Measurements from ENCODE around the gene NDOR1. TPM values are rescaled to one million over a fixed set of nuclear protein-coding genes. Genes with fewer than 3 reads are reported as not detected.

Gene NDOR1
- total and polyA plus RNA-seq, 8 donors, result 9.1 to 19.5 (median 11.1) TPM

- no peak for DNase-seq
- no peak overlapping the region for H3K4me3 ChIP-seq
- peaks cover 22 to 35% of the 10 kb centered on the region in 2 donors for H3K4me1 ChIP-seq
- no peak for TF ChIP-seq CTCF (IDR thresholded peaks at IDR 0.05)
- intact Hi-C loops (cut with DNase I), result no loop called here
- no peak for ATAC-seq
- H3K27me3 ChIP-seq, result no peaks in the 10 kb centered on the region
- H3K36me3 ChIP-seq, result peaks cover 0 to 68% of the 10 kb centered on the region in 2 donors
- H3K9me3 ChIP-seq, result no peaks in the 10 kb centered on the region
- H3K27ac ChIP-seq, result no peak overlapping the region
These were observed 20.4 kb upstream of the NDOR1 start for GRCh38 chr9:137184881-137185660.

GRCh38 chr9:137185921-137186320 is 19.6 kb upstream of the NDOR1 start:
- no peak for TF ChIP-seq CTCF (IDR thresholded peaks at IDR 0.05)
- Histone ChIP-seq H3K4me3 (no peak overlapping the region), H3K27me3 (no peaks in the 10 kb centered on the region), H3K27ac (no peak overlapping the region), H3K9me3 (no peaks in the 10 kb centered on the region), H3K36me3 (peaks cover 0 to 68% of the 10 kb centered on the region in 2 donors), H3K4me1 (peaks cover 26 to 43% of the 10 kb centered on the region in 2 donors)
- ATAC-seq (no peak), DNase-seq (no peak)
- intact Hi-C loops (cut with DNase I), result no loop called here

- no peak for DNase-seq
- peaks cover 26 to 43% of the 10 kb centered on the region in 2 donors for H3K4me1 ChIP-seq
- TF ChIP-seq CTCF (IDR thresholded peaks at IDR 0.05), result no peak
- H3K27ac ChIP-seq, result no peak overlapping the region
- H3K36me3 ChIP-seq, result peaks cover 0 to 68% of the 10 kb centered on the region in 2 donors
- H3K27me3 ChIP-seq, result no peaks in the 10 kb centered on the region
- no peaks in the 10 kb centered on the region for H3K9me3 ChIP-seq
- no peak for ATAC-seq
- intact Hi-C loops (cut with DNase I), result no loop called here
- no peak overlapping the region for H3K4me3 ChIP-seq
These were observed 19.1 kb upstream of the NDOR1 start for GRCh38 chr9:137186385-137186784.

GRCh38 chr9:137187386-137187785 is 18.1 kb upstream of the NDOR1 start:
- Histone ChIP-seq H3K27ac (no peak overlapping the region), H3K27me3 (no peaks in the 10 kb centered on the region), H3K4me1 (peaks cover 26 to 43% of the 10 kb centered on the region in 2 donors), H3K36me3 (peaks cover 0 to 68% of the 10 kb centered on the region in 2 donors), H3K4me3 (peak overlapping the region; percentile 85 to 98), H3K9me3 (no peaks in the 10 kb centered on the region)
- no peak for DNase-seq
- intact Hi-C loops (cut with DNase I), result no loop called here
- no peak for ATAC-seq
- TF ChIP-seq CTCF (IDR thresholded peaks at IDR 0.05), result no peak

- peaks cover 26 to 43% of the 10 kb centered on the region in 2 donors for H3K4me1 ChIP-seq
- no peak for TF ChIP-seq CTCF (IDR thresholded peaks at IDR 0.05)
- H3K27ac ChIP-seq, result peak overlapping the region; percentile 95 to 99
- DNase-seq (no peak), ATAC-seq (no peak)
- H3K4me3 ChIP-seq, result peak overlapping the region; percentile 85 to 98
- intact Hi-C loops (cut with DNase I), result no loop called here
- H3K9me3 ChIP-seq, result no peaks in the 10 kb centered on the region
- peaks cover 0 to 61% of the 10 kb centered on the region in 2 donors for H3K36me3 ChIP-seq
- H3K27me3 ChIP-seq, result no peaks in the 10 kb centered on the region
These were observed 17.4 kb upstream of the NDOR1 start for GRCh38 chr9:137188086-137188489.
